ENCODE measurements around the gene PLCH2.

DNA sequence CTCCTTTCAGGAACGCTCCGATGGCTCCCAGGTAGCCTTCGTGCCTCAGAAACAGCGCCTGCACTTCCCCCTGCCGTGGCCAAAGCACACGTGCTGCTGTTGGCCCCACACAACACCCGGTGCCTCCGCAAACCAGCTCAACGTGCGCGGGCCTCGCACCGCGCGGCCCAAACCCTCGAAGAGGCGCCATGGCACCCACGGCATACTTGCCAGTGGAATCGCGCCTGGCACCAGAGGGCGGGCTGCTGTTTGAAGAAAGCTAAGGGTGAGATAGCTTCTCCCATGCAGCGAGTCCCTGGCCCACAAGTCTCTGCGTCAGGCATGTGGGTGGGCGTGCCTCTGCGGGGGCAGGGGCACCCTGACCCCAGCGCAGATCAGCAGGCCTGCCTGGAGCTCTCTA is 42.4 kb downstream of the PLCH2 start:
- TF ChIP-seq TAF1 (IDR thresholded peaks at IDR 0.05; ENCODE audit: borderline replicate concordance, low read depth, low read length) (no peak), POLR2AphosphoS5 (IDR thresholded peaks at IDR 0.05; ENCODE audit: low read depth, low read length) (no peak), POLR2A (IDR thresholded peaks at IDR 0.05; ENCODE audit: low read depth, low read length) (no peak)

All from GM12892 (cell line).